ENCODE results near the gene RIPOR3. TPM values are rescaled to one million over a fixed set of nuclear protein-coding genes. Genes with fewer than 3 reads are reported as not detected.
"Not testable (repeated sequence)": the region's sequence is repeated elsewhere in the genome, so short reads cannot be mapped to it uniquely, and the experiment has no call there.

RIPOR3 gene
- total RNA-seq, 1 donor from 2014 or later, result 5.1 TPM

DNA sequence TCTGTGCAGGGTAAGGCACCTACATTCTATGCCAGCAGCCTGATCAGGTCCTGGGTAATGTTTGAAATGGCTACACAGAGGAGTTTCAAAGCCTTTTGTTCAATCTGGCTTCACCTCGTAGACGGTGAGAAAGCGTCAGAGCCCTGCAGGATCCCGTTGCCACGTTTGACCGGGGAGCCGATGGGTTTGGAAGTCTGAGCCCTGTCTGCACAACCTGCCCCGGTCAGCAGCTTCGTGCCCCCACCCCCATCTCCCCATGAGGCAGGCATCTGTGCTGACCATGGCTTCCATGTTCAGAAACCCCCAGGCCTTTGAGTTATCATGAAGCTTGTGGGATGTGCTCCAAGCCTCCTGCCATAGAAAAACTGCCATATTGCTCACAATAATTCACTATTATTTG is 117.2 kb downstream of the RIPOR3 start:
- H3K9me3 Mint-ChIP-seq, result no peaks in the 10 kb centered on the region
- H3K36me3 Mint-ChIP-seq, result peaks cover 24% of the 10 kb centered on the region
- DNase-seq (ENCODE audit: extremely low spot score, unreplicated experiment), result no peak
- peaks cover 20% of the 10 kb centered on the region for H3K4me1 Mint-ChIP-seq (ENCODE audit: unreplicated experiment)
- H3K27me3 Mint-ChIP-seq, result no peaks in the 10 kb centered on the region
- H3K27ac Mint-ChIP-seq, result no peak overlapping the region
- no peak overlapping the region for H3K4me3 Mint-ChIP-seq
- TF ChIP-seq, protein P1, sequence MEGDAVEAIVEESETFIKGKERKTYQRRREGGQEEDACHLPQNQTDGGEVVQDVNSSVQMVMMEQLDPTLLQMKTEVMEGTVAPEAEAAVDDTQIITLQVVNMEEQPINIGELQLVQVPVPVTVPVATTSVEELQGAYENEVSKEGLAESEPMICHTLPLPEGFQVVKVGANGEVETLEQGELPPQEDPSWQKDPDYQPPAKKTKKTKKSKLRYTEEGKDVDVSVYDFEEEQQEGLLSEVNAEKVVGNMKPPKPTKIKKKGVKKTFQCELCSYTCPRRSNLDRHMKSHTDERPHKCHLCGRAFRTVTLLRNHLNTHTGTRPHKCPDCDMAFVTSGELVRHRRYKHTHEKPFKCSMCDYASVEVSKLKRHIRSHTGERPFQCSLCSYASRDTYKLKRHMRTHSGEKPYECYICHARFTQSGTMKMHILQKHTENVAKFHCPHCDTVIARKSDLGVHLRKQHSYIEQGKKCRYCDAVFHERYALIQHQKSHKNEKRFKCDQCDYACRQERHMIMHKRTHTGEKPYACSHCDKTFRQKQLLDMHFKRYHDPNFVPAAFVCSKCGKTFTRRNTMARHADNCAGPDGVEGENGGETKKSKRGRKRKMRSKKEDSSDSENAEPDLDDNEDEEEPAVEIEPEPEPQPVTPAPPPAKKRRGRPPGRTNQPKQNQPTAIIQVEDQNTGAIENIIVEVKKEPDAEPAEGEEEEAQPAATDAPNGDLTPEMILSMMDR (conservative IDR thresholded peaks at IDR 0.05), result no peak

DNA sequence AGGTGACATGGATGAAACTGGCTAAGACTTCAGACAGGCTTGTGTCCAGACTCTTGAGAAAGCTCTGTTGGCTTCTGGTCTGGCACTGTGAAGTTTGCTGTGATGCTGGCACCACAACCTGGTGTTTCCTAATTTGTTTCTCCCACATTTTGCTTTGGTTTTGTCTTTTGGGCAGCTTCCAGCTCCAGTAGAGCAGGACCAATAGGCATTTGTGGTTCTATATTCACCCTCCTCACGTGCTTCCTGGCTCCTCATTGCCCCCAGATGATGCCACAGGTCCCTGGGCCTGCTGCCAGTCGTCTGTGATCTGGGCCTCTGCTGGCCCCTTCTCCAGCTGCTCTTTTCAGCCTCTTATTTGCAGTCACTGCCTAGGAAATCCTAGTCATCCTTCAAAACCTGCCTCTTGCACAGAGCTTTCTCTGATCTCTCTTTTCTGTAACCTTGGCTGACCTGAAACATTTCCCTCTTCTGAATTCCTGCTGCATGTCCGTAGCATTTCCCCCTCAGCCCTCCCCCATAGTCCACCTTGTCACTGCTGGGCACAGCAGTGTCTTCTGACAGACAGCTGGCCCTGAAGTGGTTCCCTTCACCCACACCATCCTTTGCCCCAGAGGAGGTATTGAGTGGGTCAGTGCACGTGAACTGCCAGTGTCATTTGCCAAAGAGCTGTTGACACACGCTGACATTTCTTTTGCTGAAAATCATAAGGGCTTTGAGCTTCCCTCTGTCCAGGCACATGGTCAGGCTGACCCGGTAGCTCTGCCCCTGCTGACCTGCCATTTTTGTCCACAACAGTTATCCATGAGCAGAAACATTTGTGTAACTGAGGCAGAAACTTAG is 118.2 kb downstream of the RIPOR3 start:
- Mint-ChIP-seq H3K36me3 (peaks cover 27% of the 10 kb centered on the region), H3K27me3 (no peaks in the 10 kb centered on the region), H3K9me3 (no peaks in the 10 kb centered on the region), H3K4me1 (ENCODE audit: unreplicated experiment) (peaks cover 20% of the 10 kb centered on the region), H3K27ac (peak overlapping the region; percentile 45), H3K4me3 (no peak overlapping the region)
- DNase-seq (ENCODE audit: extremely low spot score, unreplicated experiment), result no peak
- TF ChIP-seq, protein P1 (conservative IDR thresholded peaks at IDR 0.05), result no peak

DNA sequence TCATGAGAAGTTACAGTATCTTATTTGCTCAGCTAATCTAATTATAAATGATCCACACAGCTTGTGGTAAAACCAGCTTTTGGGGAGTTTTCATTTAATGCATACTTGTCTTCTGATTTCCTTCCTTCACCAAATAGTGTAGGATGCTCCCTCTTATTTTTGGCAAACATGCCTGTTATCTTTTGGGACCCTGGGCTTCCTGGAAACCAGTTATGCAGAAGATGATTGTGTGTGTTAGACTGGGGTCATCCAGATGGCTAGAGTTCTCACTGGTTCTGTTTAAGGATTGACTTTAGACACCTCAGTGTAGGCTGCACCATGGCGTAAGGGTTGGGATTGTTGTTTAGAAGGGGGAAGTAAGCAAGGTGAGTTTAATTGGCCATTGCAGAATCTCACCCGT is 119.9 kb downstream of the RIPOR3 start:
- no peak overlapping the region for H3K27ac Mint-ChIP-seq
- H3K4me1 Mint-ChIP-seq (ENCODE audit: unreplicated experiment), result peaks cover 20% of the 10 kb centered on the region
- peaks cover 31% of the 10 kb centered on the region for H3K36me3 Mint-ChIP-seq
- H3K9me3 Mint-ChIP-seq, result no peaks in the 10 kb centered on the region
- TF ChIP-seq, protein P1 (conservative IDR thresholded peaks at IDR 0.05), result no peak
- no peaks in the 10 kb centered on the region for H3K27me3 Mint-ChIP-seq
- no peak overlapping the region for H3K4me3 Mint-ChIP-seq
- DNase-seq (ENCODE audit: extremely low spot score, unreplicated experiment), result no peak

DNA sequence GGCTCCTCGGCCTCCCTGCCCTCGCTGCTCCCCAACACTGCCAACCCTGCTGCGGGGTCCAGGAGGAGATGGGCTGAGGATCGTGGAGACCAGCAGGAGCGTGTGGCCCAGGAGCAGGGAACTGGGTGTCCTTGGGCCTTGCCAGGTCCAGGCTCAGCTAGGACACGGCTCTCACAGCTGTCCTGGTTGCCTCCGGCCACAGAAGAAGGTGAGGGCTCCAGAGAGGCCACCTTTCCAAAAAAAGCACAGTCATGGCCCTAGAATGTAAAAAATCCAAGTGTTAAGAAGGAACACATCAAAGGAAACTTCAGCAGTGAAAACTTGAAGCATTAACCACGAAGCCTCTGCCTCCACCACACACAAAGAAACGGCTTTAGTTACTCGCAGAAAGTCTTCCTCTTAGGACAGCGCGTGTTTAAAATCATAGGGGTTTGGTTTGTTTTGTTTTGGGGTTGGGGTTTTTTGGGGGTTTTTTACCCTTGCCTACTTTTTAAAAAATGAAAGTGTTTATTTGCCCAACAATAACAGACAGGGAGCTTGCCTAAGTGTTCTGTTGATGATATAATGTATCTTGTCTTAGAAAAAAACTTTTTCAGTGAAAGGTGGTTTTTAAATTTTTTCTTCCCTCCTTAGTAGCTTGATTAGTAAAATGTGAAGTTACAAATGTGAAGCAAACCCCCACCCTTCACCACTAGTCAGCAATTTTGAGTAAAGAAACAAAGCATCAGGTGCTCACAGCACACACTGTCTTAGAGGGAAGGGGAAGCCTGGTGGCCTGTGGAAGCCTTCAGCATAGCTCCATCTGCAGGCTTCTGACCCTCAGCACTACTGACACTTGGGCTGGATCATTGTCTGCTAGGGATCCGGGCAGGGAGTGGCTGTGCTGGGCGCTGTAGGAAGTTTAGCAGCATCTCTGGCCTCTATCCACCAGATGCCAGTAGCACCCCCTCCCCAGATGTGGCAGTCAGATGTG is 121.2 kb downstream of the RIPOR3 start:
- Mint-ChIP-seq H3K4me1 (ENCODE audit: unreplicated experiment) (peaks cover 21% of the 10 kb centered on the region), H3K27ac (peak overlapping the region; percentile 31), H3K27me3 (no peaks in the 10 kb centered on the region), H3K9me3 (no peaks in the 10 kb centered on the region), H3K4me3 (no peak overlapping the region), H3K36me3 (peaks cover 26% of the 10 kb centered on the region)
- TF ChIP-seq, protein P1 (conservative IDR thresholded peaks at IDR 0.05), result no peak
- no peak for DNase-seq (ENCODE audit: extremely low spot score, unreplicated experiment)

DNA sequence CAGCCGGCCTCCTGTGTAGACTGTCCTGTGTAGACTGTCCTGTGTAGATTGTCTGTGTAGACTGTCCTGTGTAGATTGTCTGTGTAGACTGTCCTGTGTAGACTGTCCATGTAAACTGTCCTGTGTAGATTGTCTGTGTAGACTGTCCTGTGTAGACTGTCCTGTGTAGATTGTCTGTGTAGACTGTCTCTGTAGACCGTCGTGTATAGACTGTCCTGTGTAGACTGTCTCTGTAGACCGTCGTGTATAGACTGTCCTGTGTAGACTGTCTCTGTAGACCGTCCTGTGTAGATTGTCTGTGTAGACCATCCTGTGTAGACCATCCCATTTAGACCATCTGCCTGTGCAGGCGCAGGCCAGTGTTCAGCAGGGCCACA is 121.9 kb downstream of the RIPOR3 start:
- H3K4me1 Mint-ChIP-seq (ENCODE audit: unreplicated experiment), result peaks cover 27% of the 10 kb centered on the region
- not testable (repeated sequence) for H3K9me3 Mint-ChIP-seq, H3K27ac Mint-ChIP-seq

More for the DNA sequence above, 121.9 kb downstream of the RIPOR3 start:
- not testable (repeated sequence) for DNase-seq (ENCODE audit: extremely low spot score, unreplicated experiment); H3K4me3 Mint-ChIP-seq; H3K27me3 Mint-ChIP-seq
- peaks cover 28% of the 10 kb centered on the region for H3K36me3 Mint-ChIP-seq

Data from type B pancreatic cell (in vitro differentiated cells).